A172 (cell line): ENCODE measurements around the gene SMARCA4. TPM values are rescaled to one million over a fixed set of nuclear protein-coding genes. Genes with fewer than 3 reads are reported as not detected.
A peak's percentile ranks its signal among the peaks of the same experiment; 100 is the strongest.
"Not testable (repeated sequence)": the region's sequence is repeated elsewhere in the genome, so short reads cannot be mapped to it uniquely, and the experiment has no call there.

Experiments
- DNase-seq: peaks from one replicate; pipeline ENCODE4 v3.0.0-alpha.2; 2015; ENCODE audit warnings: low spot score
- total RNA-seq: library from RNA; depleted of rRNA; stranded (reverse); fragments of >200 nt; shearing (Covaris generic); gene quantifications from 2 replicates; pipeline ENCODE4 v1.2.3, GENCODE V29; 2014

The SMARCA4 gene
- total RNA-seq, 1 experiment from 2014 or later = 194 TPM

DNA sequence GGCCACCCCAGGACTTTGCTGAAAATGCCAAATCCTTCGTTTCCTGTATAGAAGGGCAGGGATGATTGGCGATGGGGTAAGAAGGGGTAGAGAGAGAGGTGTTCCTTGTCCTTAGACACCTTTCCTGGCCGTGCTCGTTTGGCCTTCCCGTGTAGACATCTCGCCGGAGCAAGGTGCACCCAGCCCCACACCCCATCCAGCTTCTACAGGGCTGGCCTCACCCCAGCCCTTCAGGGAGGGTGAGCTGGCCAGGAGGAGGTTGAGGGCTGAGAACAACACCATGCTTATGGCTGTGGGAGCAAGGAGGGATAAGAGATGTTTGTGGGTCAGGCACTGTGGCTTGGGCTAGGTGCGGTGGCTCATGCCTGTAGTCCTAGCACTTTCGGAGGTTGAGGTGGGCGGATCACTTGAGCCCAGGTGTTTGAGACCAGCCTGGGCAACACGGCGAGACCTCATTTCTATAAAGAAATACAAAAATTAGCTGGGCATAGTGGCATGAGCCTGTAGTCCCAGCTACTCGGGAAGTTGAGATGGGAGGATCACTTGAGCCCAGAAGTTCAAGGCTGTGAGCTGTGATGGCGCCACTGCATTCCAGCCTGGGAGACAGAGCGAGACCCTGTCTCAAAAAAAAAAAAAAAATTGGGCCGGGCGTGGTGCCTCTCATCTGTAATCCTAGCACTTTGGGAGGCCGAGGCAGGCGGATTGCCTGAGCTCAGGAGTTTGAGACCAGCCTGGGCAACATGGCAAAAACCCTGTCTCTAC lies 15.5 kb downstream of the SMARCA4 start:
- DNase-seq = no peak

- no peak for DNase-seq
Measured at GRCh38 chr19:10977742-10978092, 16.9 kb downstream of the SMARCA4 start.

- no peak for DNase-seq
Measured at GRCh38 chr19:10979951-10980381, 19.1 kb downstream of the SMARCA4 start.

GRCh38 chr19:10981252-10981895 lies 20.5 kb downstream of the SMARCA4 start:
- peak; percentile 72 for DNase-seq

DNA sequence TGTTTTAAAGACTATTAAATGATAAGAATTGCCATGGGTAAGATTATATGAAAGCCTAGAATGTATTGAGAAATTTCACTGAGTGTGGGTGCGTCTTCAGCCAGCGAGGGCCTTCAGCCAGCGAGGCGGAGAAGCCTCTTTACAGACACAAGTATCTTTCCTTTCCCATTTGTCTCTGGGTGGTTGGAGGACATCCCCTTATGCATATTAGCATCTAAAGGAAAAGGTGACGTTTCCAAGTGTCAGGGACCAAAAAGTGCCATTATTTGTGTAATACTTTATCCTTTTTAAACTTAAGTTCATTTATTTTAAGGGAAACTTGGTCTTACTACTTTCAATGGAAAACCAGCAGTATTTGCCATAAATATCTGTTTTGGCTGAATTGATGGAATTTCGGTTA lies 22.2 kb downstream of the SMARCA4 start:
- DNase-seq = no peak

DNA sequence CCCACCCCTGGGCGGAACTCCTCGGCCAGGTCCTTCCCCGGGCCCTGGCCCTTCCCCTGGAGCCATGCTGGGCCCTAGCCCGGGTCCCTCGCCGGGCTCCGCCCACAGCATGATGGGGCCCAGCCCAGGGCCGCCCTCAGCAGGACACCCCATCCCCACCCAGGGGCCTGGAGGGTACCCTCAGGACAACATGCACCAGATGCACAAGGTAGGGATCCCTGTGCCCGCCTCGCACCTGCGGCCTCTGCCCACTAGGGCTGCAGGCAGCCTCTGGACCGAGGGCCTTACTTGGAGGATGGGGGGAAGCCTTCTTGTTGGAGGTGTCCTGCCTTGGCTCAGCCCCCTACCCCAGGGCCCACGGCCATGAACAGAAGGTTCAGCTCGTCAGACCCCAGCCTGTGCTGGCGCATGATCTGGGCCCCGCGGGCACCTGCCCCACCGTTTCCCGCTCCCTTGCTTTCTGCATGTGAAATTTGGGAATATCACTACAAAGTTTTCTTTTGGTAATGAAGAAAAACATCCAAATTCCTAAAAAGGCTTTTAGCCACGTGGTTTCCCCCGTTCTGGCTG lies 23.4 kb downstream of the SMARCA4 start:
- no peak for DNase-seq

DNA sequence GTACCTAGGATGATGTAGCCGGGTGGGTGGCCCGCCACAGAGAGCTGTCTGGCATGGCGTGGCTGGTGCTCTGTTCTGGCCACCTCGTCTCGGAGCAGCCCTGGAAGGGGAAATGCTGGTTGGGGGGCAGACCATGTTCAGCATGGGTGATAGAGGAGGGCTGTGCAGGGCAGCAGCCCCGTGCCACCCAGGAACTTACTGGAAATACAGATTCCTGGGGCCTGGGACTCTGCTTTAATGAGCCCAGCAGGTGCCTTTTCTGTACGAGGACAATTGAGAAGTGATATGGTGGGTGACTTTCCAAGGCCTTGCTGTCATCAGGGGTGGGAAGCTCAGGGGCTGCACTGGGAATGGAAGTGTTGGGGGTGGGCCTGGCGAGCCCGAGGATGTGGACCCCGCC lies 24.7 kb downstream of the SMARCA4 start:
- DNase-seq = no peak

GRCh38 chr19:10986301-10987127 lies 25.7 kb downstream of the SMARCA4 start:
- no peak for DNase-seq

GRCh38 chr19:10987571-10988297 lies 26.9 kb downstream of the SMARCA4 start:
- DNase-seq = no peak

DNA sequence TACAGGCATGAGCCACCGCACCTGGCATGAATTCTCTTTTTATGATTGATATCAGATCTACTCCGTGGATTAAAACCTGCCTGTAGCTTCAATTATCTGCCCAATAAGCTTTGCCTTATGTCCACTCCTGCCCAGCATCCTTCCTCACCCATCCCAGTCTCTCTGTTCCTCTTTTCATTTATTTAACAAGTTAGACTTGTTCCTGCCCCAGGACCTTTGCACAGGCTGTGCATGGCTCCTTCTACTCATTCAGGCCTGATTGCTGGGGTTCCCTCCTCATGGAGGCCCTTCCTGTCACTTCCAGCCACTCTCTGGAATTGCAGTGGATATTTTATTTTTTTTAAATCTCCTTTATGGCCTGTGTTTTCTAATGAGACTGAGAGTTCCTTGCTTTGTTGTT lies 27.6 kb downstream of the SMARCA4 start:
- no peak for DNase-seq

GRCh38 chr19:10988921-10989320 lies 28.1 kb downstream of the SMARCA4 start:
- DNase-seq = no peak

- DNase-seq = no peak
Measured at GRCh38 chr19:10991076-10991475, 30.2 kb downstream of the SMARCA4 start.

DNA sequence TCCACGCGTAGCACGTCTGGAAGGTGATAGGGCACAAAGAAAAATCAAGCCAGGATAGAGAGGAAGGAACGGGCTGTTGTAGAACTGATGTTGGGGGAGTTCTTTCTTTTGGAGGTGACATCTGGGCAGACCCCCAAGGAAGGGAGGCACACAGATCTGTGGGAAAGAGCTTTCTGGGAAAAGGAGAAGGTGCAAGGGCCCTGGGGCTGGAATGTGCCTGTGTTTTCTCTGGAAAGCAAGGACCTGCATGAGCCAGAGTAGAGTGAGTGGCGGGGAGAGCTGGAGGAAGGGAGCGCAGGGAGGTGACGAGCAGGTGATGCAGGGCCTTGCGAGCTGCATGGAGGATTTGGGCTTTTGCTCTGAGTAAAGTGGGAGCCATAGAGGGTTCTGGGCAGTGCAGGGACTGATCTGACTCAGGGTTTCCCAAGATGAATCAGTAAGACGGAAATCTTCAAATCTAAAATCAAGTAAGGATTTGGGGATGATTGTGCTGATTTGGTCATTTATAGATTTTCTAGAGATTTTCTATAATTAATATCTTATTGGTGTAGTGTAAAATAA lies 30.8 kb downstream of the SMARCA4 start:
- no peak for DNase-seq

DNA sequence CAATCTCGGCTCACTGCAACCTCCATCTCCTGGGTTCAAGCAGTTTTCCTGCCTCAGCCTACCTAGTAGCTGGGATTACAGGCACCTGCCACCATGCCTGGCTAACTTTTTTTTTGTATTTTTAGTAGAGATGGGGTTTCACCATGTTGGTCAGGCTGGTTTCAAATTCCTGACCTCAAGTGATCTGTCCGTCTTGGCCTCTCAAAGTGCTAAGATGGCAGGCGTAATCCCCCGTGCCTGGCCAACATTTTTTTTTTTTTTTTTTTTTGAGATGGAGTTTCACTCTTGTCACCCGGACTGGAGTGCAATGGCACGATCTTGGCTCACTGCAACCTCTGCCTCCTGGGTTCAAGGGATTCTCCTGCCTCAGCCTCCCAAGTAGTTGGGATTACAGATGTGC lies 31.3 kb downstream of the SMARCA4 start:
- not testable (repeated sequence) for DNase-seq

GRCh38 chr19:10995926-10996600 lies 35.2 kb downstream of the SMARCA4 start:
- DNase-seq = no peak

GRCh38 chr19:10998045-10998533 lies 37.3 kb downstream of the SMARCA4 start:
- DNase-seq = peak; percentile 19

DNA sequence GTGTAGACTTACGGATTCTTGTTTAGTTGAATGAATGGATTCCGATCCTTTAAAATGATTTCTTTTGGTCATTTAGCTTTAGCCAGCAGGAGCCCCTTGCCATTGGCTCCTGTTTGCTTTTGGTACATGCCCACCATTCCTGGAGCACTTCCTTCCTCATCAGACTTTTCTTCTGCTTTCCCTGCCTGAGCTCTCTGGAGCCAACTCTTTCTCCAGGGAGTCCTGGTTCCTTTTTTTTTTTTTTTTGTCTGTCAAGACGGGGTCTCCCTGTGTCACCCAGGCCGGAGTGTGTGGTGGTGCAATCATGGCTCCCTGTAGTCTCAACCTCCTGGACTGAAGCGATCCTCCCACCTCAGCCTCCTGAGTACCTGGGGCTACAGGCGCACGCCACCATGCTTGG lies 37.8 kb downstream of the SMARCA4 start:
- no peak for DNase-seq

DNA sequence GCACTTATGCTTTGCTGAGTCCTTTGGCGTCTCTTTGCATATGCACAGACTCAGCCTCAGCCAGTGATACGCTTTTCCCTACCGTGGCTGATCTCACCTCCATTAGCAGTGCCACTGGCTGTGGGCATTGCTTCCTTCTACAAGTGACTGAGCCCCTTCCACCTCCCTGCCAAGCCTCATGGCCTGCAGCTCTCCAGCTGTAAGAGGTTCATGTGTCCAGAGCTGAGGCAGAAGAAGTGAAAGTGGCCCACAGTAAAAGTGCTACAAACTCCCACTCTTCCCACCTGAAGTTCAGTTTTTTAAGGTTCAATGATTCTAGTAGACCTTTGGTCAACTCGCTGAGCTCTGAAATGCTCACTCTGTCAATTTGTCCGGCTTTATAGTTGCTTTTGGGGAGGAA lies 44.7 kb downstream of the SMARCA4 start:
- no peak for DNase-seq

DNA sequence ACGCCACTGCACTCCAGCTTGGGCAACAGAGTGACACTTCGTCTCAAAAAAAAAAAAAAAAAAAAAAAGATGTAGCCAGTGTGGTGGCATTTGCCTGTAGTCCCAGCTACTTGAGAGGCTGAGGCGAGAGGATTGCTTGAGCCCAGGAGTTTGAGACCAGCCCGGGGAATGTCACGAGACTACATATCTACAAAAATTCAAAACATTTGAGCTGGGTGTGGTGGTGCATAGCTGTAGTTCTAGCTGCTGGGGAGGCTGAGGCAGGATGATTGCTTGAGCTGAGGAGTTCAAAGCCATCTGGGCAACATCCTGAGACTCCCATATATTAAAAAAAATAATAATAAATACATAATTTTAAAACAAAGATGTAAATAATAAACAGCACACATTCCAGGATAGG lies 46.6 kb downstream of the SMARCA4 start:
- no peak for DNase-seq

DNA sequence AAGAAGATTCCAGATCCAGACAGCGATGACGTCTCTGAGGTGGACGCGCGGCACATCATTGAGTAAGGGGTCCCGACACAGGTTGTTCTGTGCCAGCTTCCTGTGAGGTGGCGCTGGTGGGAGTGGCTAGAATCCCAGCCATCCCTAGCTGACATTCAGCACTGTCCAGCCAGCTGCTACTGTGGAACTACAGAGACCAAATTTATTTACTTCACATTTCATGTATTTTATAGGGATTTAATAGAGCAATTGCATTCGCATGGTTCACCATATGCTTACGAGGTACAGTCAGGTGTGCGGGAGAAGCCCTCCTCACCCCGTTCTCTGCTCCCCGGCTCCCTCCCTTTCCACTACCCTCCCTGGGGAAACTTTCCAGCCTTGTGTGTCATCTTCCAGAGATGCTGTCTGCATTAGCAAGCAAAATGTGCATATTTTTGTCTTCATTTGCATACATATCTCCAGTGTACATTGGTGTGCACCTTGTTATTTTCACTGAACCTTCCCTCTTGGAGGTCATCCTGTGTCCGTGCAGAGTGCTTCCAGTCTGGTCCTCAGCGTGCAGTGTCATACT lies 47.2 kb downstream of the SMARCA4 start:
- DNase-seq = no peak
